Measurements from ENCODE around the gene CDCA3.
"Not testable (repeated sequence)": the region's sequence is repeated elsewhere in the genome, so short reads cannot be mapped to it uniquely, and the experiment has no call there.

The CDCA3 gene

GRCh38 chr12:6872073-6873048 lies 21.3 kb upstream of the CDCA3 start:
- peak; percentile 44 to 75 for DNase-seq

- peak; percentile 60 to 75 for DNase-seq
Observed at GRCh38 chr12:6871052-6871957, 20.2 kb upstream of the CDCA3 start.

- DNase-seq = not testable (repeated sequence)
Observed at GRCh38 chr12:6870304-6870703, 19.2 kb upstream of the CDCA3 start.

GRCh38 chr12:6869049-6870021 lies 18.2 kb upstream of the CDCA3 start:
- DNase-seq = peak; percentile 40 to 78

GRCh38 chr12:6868211-6869048 lies 17.3 kb upstream of the CDCA3 start:
- peak in 1 of 2 experiments; percentile 33 for DNase-seq

DNA sequence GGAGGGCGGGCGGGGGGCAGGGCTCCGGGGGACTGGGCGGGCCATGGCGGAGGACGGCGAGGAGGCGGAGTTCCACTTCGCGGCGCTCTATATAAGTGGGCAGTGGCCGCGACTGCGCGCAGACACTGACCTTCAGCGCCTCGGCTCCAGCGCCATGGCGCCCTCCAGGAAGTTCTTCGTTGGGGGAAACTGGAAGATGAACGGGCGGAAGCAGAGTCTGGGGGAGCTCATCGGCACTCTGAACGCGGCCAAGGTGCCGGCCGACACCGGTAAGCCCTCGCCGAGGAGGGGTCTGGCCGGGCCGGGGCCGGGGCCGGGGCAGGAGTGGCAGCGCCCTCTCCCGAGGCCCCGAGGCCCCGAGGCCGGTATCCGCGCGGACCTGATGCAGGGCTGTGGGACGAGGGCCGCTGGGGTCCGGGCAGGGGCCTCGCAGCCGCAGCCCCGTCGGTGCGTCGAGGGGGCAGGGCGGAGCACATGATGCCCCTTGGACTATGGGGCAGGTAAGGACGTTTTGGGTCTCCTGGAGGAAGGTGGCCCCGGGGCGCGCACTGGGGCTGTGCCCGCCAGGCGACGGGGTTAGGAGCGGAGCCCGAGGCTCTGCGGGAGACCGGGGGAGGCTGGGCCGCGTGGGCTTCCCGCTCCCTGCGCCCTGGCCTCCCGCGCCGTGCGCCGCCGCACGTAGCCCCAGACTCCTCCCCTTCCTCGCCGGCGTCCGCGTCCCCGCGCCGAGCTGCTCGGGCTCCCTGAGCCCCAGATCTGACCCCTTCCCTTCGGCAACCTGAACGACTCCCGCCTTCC lies 16.5 kb upstream of the CDCA3 start, which contains the start of gene TPI1:
TSS of gene TPI1 (plus strand) at position 119 of the 798 bp plus-strand sequence. CDS start at position 155, 36 bp downstream.
- peak in 1 of 2 experiments; percentile 80 for DNase-seq

DNA sequence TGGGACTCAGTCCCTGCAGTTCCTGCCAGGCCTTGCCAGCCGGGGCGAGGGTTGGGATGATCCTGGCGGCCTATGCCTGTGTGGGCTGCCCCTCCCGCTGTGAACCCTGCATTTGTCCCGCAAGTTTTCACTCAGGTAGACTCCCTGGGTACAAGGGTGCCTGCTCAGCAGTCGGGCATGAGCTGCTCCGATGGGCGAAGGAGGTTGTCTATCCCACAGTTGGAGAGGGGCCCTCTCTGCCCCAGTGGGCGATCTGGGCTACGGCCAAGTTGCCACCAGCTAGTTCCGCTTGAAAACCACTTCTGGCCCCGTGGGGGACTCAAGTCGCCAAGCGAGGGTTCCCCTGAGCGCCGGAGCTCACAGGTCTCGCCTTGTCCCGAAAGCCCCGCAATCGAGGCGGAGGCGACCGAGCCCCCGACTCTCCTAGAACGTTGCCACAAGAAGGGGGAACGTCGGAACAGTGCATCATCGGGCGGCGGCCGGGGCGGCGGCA lies 15.9 kb upstream of the CDCA3 start:
- no peak for DNase-seq

- DNase-seq = no peak
Observed at GRCh38 chr12:6866163-6866919, 15.3 kb upstream of the CDCA3 start.

- not testable (repeated sequence) for DNase-seq
Observed at GRCh38 chr12:6865307-6865706, 14.2 kb upstream of the CDCA3 start.

DNA sequence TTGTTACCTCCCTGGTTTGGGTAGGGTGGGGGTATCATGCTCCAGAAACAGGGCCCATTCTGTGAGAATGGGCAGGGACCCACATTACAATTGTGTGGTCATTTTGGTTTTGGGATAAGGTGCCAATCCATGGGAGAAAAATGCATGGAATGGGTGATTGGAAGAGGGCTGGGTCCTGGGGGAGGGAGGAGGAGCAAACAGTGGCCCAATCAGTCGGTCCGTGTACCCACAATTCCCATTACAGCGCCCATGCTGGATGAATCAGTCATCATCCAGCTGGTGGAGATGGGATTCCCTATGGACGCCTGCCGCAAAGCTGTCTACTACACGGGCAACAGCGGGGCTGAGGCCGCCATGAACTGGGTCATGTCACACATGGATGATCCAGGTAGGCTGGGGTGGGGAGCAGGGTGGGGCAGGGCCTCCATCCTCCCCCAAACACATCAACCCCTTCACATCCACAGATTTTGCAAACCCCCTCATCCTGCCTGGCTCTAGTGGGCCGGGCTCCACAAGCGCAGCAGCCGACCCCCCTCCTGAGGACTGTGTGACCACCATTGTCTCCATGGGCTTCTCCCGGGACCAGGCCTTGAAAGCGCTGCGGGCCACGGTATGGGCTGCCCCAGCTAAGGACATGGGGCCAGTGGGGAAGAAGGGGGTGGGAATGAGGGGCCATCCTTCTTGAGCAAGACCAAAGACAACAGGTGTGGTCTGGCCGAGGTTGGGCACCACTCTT lies 12.7 kb upstream of the CDCA3 start:
- no peak for DNase-seq

DNA sequence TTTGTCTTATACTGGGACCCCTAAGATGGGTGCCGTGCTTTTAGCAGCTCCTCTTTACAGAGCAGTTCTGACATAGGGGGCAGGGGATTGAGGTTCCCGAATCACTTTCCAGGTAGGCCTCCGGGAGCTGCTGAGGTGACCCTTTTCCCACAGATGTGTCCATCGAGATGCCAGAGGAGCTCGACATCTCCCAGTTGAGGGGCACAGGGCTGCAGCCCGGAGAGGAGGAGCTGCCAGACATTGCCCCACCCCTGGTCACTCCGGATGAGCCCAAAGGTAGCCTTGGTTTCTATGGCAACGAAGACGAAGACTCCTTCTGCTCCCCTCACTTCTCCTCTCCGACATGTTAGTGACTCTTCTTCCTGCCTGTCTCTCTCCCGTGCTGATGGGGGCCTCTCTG lies 11.9 kb upstream of the CDCA3 start:
- no peak for DNase-seq

GRCh38 chr12:6861391-6861790 lies 10.3 kb upstream of the CDCA3 start:
- no peak for DNase-seq

GRCh38 chr12:6860942-6861341 lies 9.9 kb upstream of the CDCA3 start:
- no peak for DNase-seq

- no peak for DNase-seq
Observed at GRCh38 chr12:6860116-6860515, 9.0 kb upstream of the CDCA3 start.

GRCh38 chr12:6858799-6859198 lies 7.7 kb upstream of the CDCA3 start:
- DNase-seq = no peak

DNA sequence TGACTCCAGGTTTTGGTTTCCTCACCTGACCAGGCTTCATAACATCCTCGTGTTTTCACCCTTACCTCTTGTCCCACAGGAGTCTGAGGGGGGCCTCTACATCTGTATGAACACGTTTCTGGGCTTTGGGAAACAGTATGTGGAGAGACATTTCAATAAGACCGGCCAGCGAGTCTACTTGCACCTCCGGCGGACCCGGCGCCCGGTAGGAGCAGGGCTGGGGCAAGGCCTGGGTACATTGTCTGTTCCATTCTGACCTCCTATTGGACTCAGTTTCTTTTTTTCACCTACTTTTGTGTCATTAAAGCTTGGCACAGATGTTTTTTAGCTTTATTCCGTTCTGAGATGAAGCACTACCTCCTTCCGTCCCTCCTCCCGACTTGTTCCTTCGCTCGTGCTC lies 4.2 kb upstream of the CDCA3 start:
- no peak for DNase-seq

DNA sequence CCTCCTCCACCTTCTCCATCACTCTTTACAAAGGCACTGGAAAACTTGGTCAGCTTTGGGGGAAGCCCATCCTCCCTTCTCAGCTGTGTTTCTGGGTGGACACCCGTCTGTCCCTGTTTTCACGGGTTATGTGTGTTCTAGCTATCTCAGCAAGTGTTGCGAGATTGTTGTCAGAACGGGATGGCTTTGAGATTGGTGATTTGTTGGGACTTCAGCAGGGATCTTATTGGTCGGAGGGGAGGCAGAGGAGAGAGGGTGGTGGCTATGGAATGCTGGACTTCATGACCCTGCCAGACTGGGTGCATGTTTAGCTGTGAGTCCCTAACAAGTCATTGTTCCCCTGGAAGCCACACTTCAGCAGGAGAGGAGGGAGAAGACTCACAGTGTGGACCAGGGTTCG lies 3.0 kb upstream of the CDCA3 start:
- DNase-seq = no peak

GRCh38 chr12:6853626-6854025 lies 2.5 kb upstream of the CDCA3 start:
- no peak for DNase-seq

All from SW 1271 (cell line).